ENCODE measurements around the gene LMX1A. TPM values are rescaled to one million over a fixed set of nuclear protein-coding genes. Genes with fewer than 3 reads are reported as not detected.

The LMX1A gene
- total and polyA plus RNA-seq, 7 donors: 0.04 to 1.2 (median 0.46) TPM; not detected in 2

GRCh38 chr1:165168467-165168866 is 188.0 kb downstream of the LMX1A start:
- intact Hi-C loops (cut with DNase I): no loop called here
- Histone ChIP-seq H3K27me3 (no peaks in the 10 kb centered on the region), H3K4me1 (no peaks in the 10 kb centered on the region)

GRCh38 chr1:165162671-165163241 is 193.8 kb downstream of the LMX1A start:
- peaks cover 0 to 3% (median 0%) of the 10 kb centered on the region in 4 donors for H3K9me3 ChIP-seq
- DNase-seq: no peak
- H3K36me3 ChIP-seq: no peaks in the 10 kb centered on the region
- 60 to 66% methylated on average over 11 of the region's 11 CpGs for WGBS, 2 donors
- H3K27me3 ChIP-seq: no peaks in the 10 kb centered on the region
- no peak for TF ChIP-seq EP300 (IDR thresholded peaks at IDR 0.05)
- no peak for TF ChIP-seq CTCF (IDR thresholded peaks at IDR 0.05)
- no peak for TF ChIP-seq POLR2A (IDR thresholded peaks at IDR 0.05)
- no peak for TF ChIP-seq POLR2AphosphoS5 (IDR thresholded peaks at IDR 0.05)
- intact Hi-C loops (cut with DNase I): no loop called here
- no peak overlapping the region for H3K27ac ChIP-seq
- H3K4me3 ChIP-seq: no peak overlapping the region
- no peaks in the 10 kb centered on the region for H3K4me1 ChIP-seq

More at GRCh38 chr1:165168467-165168866, 188.0 kb downstream of the LMX1A start:
- DNase-seq: no peak
- H3K4me3 ChIP-seq: no peak overlapping the region
- H3K36me3 ChIP-seq: no peaks in the 10 kb centered on the region
- WGBS, 2 donors: 52 to 67% methylated on average over 4 of the region's 4 CpGs
- H3K27ac ChIP-seq: no peak overlapping the region
- H3K9me3 ChIP-seq: no peaks in the 10 kb centered on the region
- no peak for TF ChIP-seq CTCF (IDR thresholded peaks at IDR 0.05)
- no peak for TF ChIP-seq POLR2A (IDR thresholded peaks at IDR 0.05)
- TF ChIP-seq EP300 (IDR thresholded peaks at IDR 0.05): no peak
- no peak for TF ChIP-seq POLR2AphosphoS5 (IDR thresholded peaks at IDR 0.05)

- WGBS, 2 donors: 39 to 63% methylated on average over 4 of the region's 4 CpGs
- Histone ChIP-seq H3K4me1 (no peaks in the 10 kb centered on the region), H3K9me3 (peaks cover 0 to 6% (median 0%) of the 10 kb centered on the region in 4 donors), H3K27me3 (no peaks in the 10 kb centered on the region), H3K27ac (no peak overlapping the region), H3K4me3 (no peak overlapping the region), H3K36me3 (no peaks in the 10 kb centered on the region)
- no peak for DNase-seq
- TF ChIP-seq POLR2A (IDR thresholded peaks at IDR 0.05): no peak
- TF ChIP-seq EP300 (IDR thresholded peaks at IDR 0.05): no peak
- TF ChIP-seq CTCF (IDR thresholded peaks at IDR 0.05): no peak
- TF ChIP-seq POLR2AphosphoS5 (IDR thresholded peaks at IDR 0.05): no peak
- intact Hi-C loops (cut with DNase I): no loop called here
These were observed 195.4 kb downstream of the LMX1A start for GRCh38 chr1:165161130-165161529.

- H3K36me3 ChIP-seq: no peaks in the 10 kb centered on the region
- DNase-seq: no peak
- H3K4me3 ChIP-seq: no peak overlapping the region
- peaks cover 0 to 5% (median 0%) of the 10 kb centered on the region in 4 donors for H3K9me3 ChIP-seq
- H3K27ac ChIP-seq: no peak overlapping the region
- no peak for TF ChIP-seq CTCF (IDR thresholded peaks at IDR 0.05)
- no peak for TF ChIP-seq POLR2AphosphoS5 (IDR thresholded peaks at IDR 0.05)
- TF ChIP-seq POLR2A (IDR thresholded peaks at IDR 0.05): no peak
- intact Hi-C loops (cut with DNase I): no loop called here
- WGBS, 2 donors: 74 to 80% methylated on average over 5 of the region's 5 CpGs
- H3K4me1 ChIP-seq: no peaks in the 10 kb centered on the region
- H3K27me3 ChIP-seq: no peaks in the 10 kb centered on the region
These were observed 203.3 kb downstream of the LMX1A start for GRCh38 chr1:165153182-165153581.

GRCh38 chr1:165152727-165153126 is 203.8 kb downstream of the LMX1A start:
- Histone ChIP-seq H3K36me3 (no peaks in the 10 kb centered on the region), H3K9me3 (peaks cover 0 to 5% (median 0%) of the 10 kb centered on the region in 4 donors), H3K4me1 (no peaks in the 10 kb centered on the region), H3K4me3 (no peak overlapping the region), H3K27ac (no peak overlapping the region), H3K27me3 (no peaks in the 10 kb centered on the region)
- intact Hi-C loops (cut with DNase I): no loop called here
- DNase-seq: no peak
- 31 to 40% methylated on average over 3 of the region's 3 CpGs for WGBS, 2 donors
- TF ChIP-seq POLR2AphosphoS5 (IDR thresholded peaks at IDR 0.05) (no peak), EP300 (IDR thresholded peaks at IDR 0.05) (no peak), CTCF (IDR thresholded peaks at IDR 0.05) (no peak), POLR2A (IDR thresholded peaks at IDR 0.05) (no peak)

All from sigmoid colon (tissue), 7 donors.